ENCODE results near the gene EFNA5. TPM values are rescaled to one million over a fixed set of nuclear protein-coding genes. Genes with fewer than 3 reads are reported as not detected.

EFNA5 gene
- total RNA-seq, 2 experiments from 2014 or later, result not detected

- ATAC-seq (ENCODE audit: low read depth) (no peak), DNase-seq (no peak)
- H3K36me3 Mint-ChIP-seq, result no peaks in the 10 kb centered on the region
- peaks cover 8% of the 10 kb centered on the region for H3K4me1 Mint-ChIP-seq
- H3K4me3 Mint-ChIP-seq, result no peak overlapping the region
- POLR2A ChIA-PET, result no interaction called here
- H3K9me3 Mint-ChIP-seq, result no peaks in the 10 kb centered on the region
- H3K27ac Mint-ChIP-seq, result no peak overlapping the region
- H3K27me3 Mint-ChIP-seq, result peaks cover 9% of the 10 kb centered on the region
Observed at GRCh38 chr5:107542831-107543231, 127.9 kb downstream of the EFNA5 start.

GRCh38 chr5:107542428-107542827 lies 128.3 kb downstream of the EFNA5 start:
- Mint-ChIP-seq H3K4me3 (no peak overlapping the region), H3K27ac (no peak overlapping the region), H3K36me3 (no peaks in the 10 kb centered on the region), H3K9me3 (no peaks in the 10 kb centered on the region), H3K4me1 (peaks cover 8% of the 10 kb centered on the region), H3K27me3 (peaks cover 9% of the 10 kb centered on the region)
- no peak for DNase-seq
- POLR2A ChIA-PET, result no interaction called here
- ATAC-seq (ENCODE audit: low read depth), result no peak

- POLR2A ChIA-PET, result no interaction called here
- H3K4me3 Mint-ChIP-seq, result no peak overlapping the region
- no peaks in the 10 kb centered on the region for H3K36me3 Mint-ChIP-seq
- no peaks in the 10 kb centered on the region for H3K9me3 Mint-ChIP-seq
- DNase-seq, result no peak
- H3K27ac Mint-ChIP-seq, result no peak overlapping the region
- ATAC-seq (ENCODE audit: low read depth), result no peak
- peaks cover 9% of the 10 kb centered on the region for H3K27me3 Mint-ChIP-seq
- peaks cover 8% of the 10 kb centered on the region for H3K4me1 Mint-ChIP-seq
Observed at GRCh38 chr5:107541400-107541799, 129.3 kb downstream of the EFNA5 start.

- ATAC-seq (ENCODE audit: low read depth) (no peak), DNase-seq (no peak)
- Mint-ChIP-seq H3K4me3 (no peak overlapping the region), H3K36me3 (no peaks in the 10 kb centered on the region), H3K27me3 (peaks cover 9% of the 10 kb centered on the region), H3K4me1 (peaks cover 8% of the 10 kb centered on the region), H3K27ac (no peak overlapping the region), H3K9me3 (no peaks in the 10 kb centered on the region)
- POLR2A ChIA-PET, result no interaction called here
Observed at GRCh38 chr5:107539726-107540330, 130.9 kb downstream of the EFNA5 start.

DNA sequence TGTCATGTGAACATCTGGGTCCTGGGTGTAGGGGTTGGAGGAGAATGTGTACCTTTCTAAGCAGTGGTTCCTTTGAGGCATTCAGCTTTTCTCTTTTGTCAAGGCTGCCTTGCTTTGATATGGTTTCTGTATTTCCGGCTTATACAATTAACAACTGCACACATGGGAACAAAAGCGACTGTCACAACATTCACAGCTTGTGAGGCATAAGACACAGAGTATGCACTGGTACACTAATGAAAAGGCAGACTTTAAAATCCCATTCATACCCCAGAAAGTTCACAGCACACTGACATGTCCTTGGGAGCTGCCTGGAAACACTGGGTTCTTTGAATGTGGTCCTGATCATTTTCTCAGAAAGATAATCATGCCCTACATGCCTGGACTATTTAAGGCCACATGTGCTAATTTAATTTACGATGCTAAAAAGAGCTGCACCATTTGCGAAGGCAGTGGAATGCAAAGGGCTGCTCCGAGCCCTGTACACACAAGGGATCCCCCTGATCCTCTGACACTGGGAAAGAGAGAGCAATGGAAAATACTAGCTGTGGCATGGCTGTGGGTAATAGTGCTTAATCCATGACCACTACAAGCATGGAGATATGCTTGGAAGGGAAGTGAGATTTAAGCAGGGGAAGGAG lies 131.8 kb downstream of the EFNA5 start:
- H3K4me1 Mint-ChIP-seq, result peaks cover 8% of the 10 kb centered on the region
- no peaks in the 10 kb centered on the region for H3K9me3 Mint-ChIP-seq
- H3K4me3 Mint-ChIP-seq, result no peak overlapping the region
- no peak overlapping the region for H3K27ac Mint-ChIP-seq
- peaks cover 12% of the 10 kb centered on the region for H3K27me3 Mint-ChIP-seq
- no peaks in the 10 kb centered on the region for H3K36me3 Mint-ChIP-seq
- ATAC-seq (ENCODE audit: low read depth) (no peak), DNase-seq (no peak)
- POLR2A ChIA-PET, result no interaction called here

DNA sequence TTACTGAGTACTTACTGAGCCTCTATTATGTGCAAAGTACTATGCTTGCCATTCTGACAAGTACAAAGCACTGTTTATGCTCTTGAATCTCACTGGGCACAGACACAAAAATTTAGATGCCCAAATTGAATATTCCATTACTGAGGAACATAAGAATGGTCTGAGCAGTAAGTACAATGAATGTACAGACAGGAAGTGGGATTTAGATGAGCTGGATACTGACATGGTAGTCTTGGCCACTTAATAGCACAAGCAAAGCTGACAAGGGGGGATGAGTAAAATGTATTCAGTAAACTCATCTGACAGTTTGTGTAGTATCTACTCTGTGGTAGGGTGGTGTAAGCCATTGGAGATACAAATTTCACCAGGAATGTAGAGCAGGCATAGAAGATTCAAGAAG lies 132.4 kb downstream of the EFNA5 start:
- Mint-ChIP-seq H3K27ac (no peak overlapping the region), H3K36me3 (no peaks in the 10 kb centered on the region), H3K4me1 (peaks cover 8% of the 10 kb centered on the region), H3K9me3 (no peaks in the 10 kb centered on the region), H3K4me3 (no peak overlapping the region), H3K27me3 (peaks cover 12% of the 10 kb centered on the region)
- ATAC-seq (ENCODE audit: low read depth), result no peak
- POLR2A ChIA-PET, result no interaction called here
- DNase-seq, result no peak

- peaks cover 8% of the 10 kb centered on the region for H3K4me1 Mint-ChIP-seq
- POLR2A ChIA-PET, result no interaction called here
- no peak overlapping the region for H3K27ac Mint-ChIP-seq
- peaks cover 4% of the 10 kb centered on the region for H3K27me3 Mint-ChIP-seq
- H3K36me3 Mint-ChIP-seq, result no peaks in the 10 kb centered on the region
- no peak for ATAC-seq (ENCODE audit: low read depth)
- no peak overlapping the region for H3K4me3 Mint-ChIP-seq
- H3K9me3 Mint-ChIP-seq, result no peaks in the 10 kb centered on the region
- DNase-seq, result no peak
Observed at GRCh38 chr5:107535849-107536248, 134.9 kb downstream of the EFNA5 start.

DNA sequence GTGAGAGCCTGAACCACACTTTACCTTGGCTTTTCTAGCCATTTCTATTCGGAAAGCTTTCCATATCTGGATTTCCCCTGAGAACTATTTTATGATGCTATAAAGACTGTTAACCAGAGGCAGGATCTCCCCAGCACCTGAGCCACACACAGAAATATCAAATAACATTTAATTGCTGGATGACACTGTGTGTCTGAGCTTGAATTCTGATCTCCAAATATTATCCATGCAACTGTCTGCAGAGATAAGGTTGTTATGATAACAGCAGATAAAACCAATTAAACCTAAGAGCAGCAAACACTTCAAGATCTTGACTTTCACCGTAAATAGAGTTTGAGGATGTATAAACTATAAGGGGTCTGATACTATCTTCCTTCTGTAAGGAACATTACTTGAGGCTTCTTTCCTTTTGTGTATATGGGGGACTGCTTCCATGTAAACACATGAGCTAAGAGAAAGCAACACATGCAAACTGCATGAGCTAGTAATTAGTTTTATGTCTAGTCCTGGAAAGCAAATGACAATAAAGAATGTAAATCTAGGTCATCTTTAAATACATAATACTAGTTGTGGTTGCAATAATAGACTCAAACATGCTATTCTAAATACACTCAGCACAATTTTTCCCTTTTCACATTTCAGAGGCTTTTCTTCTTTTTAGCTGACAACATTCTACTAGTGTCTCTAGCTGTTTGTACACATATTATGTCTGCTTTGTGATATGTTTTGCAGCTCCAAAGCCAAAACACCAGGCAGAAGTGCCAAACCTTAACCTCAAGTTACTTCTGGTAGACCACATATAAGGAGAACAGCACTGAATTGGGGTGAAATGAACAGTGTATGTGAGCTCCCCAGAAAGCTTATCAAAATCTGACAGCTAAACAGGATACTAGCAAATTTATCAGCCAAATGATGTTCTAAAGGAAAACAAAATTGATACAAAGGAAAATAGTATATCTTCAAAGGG lies 136.5 kb downstream of the EFNA5 start:
- ATAC-seq (ENCODE audit: low read depth), result no peak
- no peaks in the 10 kb centered on the region for H3K9me3 Mint-ChIP-seq
- H3K4me3 Mint-ChIP-seq, result no peak overlapping the region
- peaks cover 8% of the 10 kb centered on the region for H3K4me1 Mint-ChIP-seq
- no peak overlapping the region for H3K27ac Mint-ChIP-seq
- POLR2A ChIA-PET, result no interaction called here
- H3K36me3 Mint-ChIP-seq, result no peaks in the 10 kb centered on the region
- H3K27me3 Mint-ChIP-seq, result peaks cover 2% of the 10 kb centered on the region
- no peak for DNase-seq

DNA sequence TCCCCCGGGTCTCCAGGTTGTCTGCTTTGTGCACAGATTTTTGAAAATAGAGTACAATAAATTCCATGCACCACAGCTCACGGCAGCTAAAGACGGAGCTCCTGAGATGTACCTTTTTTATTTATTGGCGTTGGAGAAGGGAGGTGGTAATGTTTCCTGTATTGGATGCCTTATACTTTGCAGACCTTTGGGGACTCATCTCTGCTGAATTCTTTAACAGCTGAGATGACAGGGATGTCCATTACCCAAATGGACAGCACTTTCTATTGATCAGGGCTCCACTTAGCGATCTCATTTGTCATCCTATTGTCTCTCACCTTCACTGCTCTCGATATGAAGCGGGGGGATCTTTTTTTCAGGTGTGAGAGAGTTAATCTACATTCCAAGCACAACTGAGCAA lies 137.8 kb downstream of the EFNA5 start:
- POLR2A ChIA-PET, result no interaction called here

DNA sequence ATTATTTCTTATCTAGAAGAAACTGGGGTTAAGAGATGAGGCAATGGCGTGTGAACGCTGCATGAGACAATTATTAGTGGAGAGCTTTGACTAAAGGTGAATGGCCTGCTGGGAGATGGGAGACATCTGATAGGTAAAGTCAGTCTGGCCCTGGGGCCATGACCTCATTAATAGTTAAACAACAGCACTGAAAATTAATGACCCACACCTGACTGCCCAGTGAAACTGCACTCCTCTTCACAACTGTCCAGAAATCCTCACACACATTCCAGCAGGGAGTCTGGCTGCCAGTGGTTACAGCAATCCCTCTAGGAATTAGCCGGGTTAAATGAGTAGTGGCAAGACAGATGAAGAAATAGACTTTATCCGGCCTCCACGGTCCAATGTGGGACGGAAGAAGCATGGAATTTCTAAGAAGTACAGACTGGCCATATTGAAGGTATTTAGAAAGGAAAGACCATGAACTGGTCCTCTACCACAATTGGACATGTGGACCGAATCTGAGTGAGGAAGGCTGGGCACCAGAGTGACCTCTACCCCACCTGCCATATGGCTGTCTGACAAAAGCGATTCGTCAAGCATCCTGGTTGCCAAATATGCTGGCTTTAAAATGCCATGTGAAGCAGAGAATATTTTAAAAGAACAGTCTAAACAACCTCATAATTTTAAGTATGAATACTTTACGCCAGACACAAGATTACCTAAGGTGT lies 138.4 kb downstream of the EFNA5 start:
- Mint-ChIP-seq H3K4me1 (no peaks in the 10 kb centered on the region), H3K36me3 (no peaks in the 10 kb centered on the region), H3K4me3 (no peak overlapping the region), H3K9me3 (no peaks in the 10 kb centered on the region), H3K27ac (no peak overlapping the region), H3K27me3 (peaks cover 2% of the 10 kb centered on the region)
- POLR2A ChIA-PET, result no interaction called here
- ATAC-seq (ENCODE audit: low read depth) (no peak), DNase-seq (no peak)

More for the DNA sequence above, 137.8 kb downstream of the EFNA5 start:
- Mint-ChIP-seq H3K27ac (no peak overlapping the region), H3K4me3 (no peak overlapping the region), H3K27me3 (peaks cover 2% of the 10 kb centered on the region), H3K36me3 (no peaks in the 10 kb centered on the region), H3K4me1 (no peaks in the 10 kb centered on the region), H3K9me3 (no peaks in the 10 kb centered on the region)
- ATAC-seq (ENCODE audit: low read depth) (no peak), DNase-seq (no peak)

GRCh38 chr5:107531308-107531707 lies 139.4 kb downstream of the EFNA5 start:
- Mint-ChIP-seq H3K27me3 (peaks cover 2% of the 10 kb centered on the region), H3K9me3 (no peaks in the 10 kb centered on the region), H3K4me3 (no peak overlapping the region), H3K4me1 (no peaks in the 10 kb centered on the region), H3K36me3 (no peaks in the 10 kb centered on the region), H3K27ac (no peak overlapping the region)
- DNase-seq (no peak), ATAC-seq (ENCODE audit: low read depth) (no peak)
- POLR2A ChIA-PET, result no interaction called here

DNA sequence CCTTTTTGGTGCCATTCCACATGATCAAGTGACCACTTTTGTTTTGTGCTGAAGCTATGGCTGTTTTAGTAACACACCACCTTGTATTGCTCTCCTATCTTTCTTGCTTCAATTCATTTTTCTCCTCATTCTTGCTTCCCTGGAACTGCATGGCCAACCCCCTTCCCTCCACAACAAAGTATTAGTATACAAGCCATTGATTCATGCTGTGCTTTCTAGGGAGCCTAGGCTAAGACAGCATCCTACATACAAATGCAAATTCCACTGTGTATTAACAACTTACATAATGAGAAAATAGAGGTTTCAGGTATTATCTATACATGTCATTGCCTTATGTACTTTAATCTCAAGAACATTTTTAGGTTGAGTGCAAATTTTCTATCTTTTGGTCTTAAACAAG lies 141.1 kb downstream of the EFNA5 start:
- Mint-ChIP-seq H3K27ac (no peak overlapping the region), H3K36me3 (no peaks in the 10 kb centered on the region), H3K9me3 (no peaks in the 10 kb centered on the region), H3K27me3 (peaks cover 6% of the 10 kb centered on the region), H3K4me1 (no peaks in the 10 kb centered on the region), H3K4me3 (no peak overlapping the region)
- POLR2A ChIA-PET, result no interaction called here
- no peak for DNase-seq
- no peak for ATAC-seq (ENCODE audit: low read depth)

DNA sequence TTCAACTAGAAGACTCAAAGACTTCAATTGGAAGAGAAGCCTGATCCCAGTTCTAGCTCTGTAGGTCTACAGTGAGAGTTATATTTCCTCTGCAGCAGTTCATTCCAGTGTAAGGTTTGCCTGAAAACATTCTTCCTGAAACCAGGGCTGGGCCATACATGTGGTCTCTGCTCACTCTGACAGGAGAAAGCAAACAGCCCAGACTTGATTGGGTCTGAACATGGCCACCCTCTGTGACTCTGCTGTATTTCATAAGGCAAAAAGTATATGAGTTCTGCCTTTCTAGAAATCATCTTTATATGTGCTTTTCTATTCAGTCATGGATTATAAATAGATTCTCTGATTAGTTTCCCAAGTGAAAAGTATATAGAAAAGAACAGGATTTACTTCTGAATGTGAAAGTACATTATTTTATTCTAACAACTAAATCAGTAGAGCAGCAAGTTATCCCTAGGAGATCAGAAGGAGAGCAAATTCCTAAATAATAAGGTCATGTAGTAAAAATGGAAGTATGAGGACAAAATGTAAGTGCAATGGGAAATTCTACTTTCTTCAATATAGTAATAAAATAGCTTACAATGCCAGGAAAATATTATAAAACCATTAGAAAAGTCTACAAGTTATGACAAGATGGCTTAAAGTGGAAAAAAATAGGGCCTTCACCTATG lies 144.3 kb downstream of the EFNA5 start:
- DNase-seq (no peak), ATAC-seq (ENCODE audit: low read depth) (no peak)
- H3K9me3 Mint-ChIP-seq, result no peaks in the 10 kb centered on the region
- H3K27me3 Mint-ChIP-seq, result peaks cover 9% of the 10 kb centered on the region
- no peak overlapping the region for H3K27ac Mint-ChIP-seq
- no peak overlapping the region for H3K4me3 Mint-ChIP-seq
- H3K36me3 Mint-ChIP-seq, result no peaks in the 10 kb centered on the region
- POLR2A ChIA-PET, result no interaction called here
- no peaks in the 10 kb centered on the region for H3K4me1 Mint-ChIP-seq
